GM18873 (cell line): ENCODE results near the gene ERBB4.
A peak's percentile ranks its signal among the peaks of the same experiment; 100 is the strongest.
"Not testable (repeated sequence)": the region's sequence is repeated elsewhere in the genome, so short reads cannot be mapped to it uniquely, and the experiment has no call there.

ENCODE experiments used
- ATAC-seq: cut with Tn5 transposase; IDR thresholded peaks from one replicate; pipeline ENCODE4 v1.9.1; 2021; ENCODE audit warnings: mild to moderate bottlenecking, moderate library complexity, moderate number of reproducible peaks; ENCODE audit not compliant: unreplicated experiment, low FRiP score

ERBB4 gene

DNA sequence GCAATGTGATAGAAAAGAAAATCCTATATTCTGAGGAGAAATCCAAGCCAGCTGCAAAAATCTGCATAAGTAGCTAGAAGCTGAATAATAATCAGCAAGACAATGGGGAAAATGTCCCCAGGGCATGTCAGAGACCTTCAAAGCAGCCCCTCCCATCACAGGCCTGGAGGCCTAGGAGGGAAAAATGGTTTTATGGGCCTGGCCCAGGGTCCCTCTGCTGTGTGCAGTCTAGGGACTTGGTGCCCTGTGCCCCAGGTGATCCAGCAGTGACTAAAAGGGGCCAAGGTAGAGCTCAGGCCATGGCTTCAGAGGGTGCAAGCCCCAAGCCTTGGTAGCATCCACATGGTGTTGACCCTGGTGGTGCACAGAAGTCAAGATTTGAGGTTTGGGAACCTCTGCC lies 432.1 kb downstream of the ERBB4 start:
- ATAC-seq = not testable (repeated sequence)

DNA sequence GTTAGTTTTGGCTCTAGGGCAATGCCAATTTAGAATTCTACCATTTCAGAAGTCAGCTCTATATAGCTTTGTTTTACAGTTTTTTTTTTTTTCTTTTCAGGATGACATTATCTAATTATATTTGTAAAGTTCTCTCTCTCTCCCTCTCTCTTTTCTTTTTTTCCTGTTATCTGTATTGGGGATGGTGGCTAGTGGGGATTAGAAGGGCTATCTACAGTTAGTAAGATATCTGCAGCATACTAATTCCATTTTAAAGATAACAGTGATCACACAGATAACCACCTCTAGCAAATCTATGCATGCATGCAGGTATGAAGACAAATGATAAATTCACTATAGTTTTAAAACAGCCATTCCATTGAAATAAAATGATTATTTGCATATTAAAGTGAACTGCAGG lies 438.9 kb downstream of the ERBB4 start:
- no peak for ATAC-seq

DNA sequence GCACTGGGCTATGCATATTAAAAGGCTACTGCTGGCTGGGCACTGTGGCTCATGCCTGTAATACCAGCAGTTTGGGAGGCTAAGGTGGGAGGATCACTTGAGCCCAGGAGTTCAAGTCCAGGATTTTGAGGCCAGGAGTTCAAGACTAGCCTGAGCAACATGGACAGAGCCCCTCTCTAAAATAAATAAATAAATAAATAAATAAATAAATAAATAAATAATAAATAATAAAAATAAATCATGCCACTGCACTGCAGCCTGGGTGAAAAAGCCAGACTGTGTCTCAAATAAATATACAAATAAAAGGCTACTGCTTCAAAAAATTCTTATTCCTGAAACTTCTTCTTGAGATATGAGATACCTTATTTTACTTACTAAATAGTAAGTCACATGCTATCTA lies 439.6 kb downstream of the ERBB4 start:
- no peak for ATAC-seq

GRCh38 chr2:212097001-212097400 lies 441.6 kb downstream of the ERBB4 start:
- ATAC-seq = no peak

- ATAC-seq = no peak
Measured at GRCh38 chr2:212089873-212090272, 448.7 kb downstream of the ERBB4 start.

- ATAC-seq = no peak
Measured at GRCh38 chr2:212088353-212088752, 450.2 kb downstream of the ERBB4 start.

GRCh38 chr2:212083492-212083891 lies 455.1 kb downstream of the ERBB4 start:
- ATAC-seq = no peak

- ATAC-seq = peak; percentile 48
Measured at GRCh38 chr2:212078103-212078502, 460.5 kb downstream of the ERBB4 start.

DNA sequence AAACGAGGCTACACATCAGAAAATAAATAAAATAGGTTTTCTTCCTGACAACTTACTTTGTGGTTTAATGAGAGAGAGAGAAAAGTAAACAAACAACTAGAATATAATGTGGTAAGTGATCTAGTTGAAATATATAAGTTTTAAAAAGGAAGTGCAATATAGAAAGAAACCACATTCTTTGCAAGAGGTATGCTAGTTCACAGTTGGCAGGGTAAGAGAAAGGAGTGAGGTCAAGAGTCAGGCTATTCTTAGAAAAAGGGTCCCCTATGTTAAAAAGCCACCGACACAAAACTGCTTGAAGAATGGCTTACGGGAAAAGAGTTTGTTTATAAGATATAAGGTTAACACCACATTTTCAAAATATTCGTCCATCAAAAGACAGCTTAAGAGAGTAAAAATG lies 462.1 kb downstream of the ERBB4 start:
- no peak for ATAC-seq

DNA sequence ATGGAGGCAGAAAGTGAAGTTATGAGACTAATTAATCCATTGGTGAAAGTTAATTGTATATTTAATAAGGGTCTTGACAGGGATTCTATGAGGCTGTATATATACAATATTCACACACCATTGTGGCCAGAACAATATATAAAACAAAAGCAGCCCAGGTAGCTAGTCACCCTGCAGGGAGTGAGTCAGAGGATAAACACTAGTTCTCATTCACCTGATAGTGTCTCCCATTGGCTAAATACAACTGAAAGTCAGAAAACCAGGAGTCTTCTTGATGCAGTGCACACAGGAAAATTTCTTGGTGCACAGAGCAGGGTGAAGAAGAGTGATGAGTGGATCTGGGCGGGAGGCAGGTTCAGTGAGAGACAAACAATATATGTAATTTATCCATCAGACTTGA lies 465.2 kb downstream of the ERBB4 start:
- ATAC-seq = no peak

DNA sequence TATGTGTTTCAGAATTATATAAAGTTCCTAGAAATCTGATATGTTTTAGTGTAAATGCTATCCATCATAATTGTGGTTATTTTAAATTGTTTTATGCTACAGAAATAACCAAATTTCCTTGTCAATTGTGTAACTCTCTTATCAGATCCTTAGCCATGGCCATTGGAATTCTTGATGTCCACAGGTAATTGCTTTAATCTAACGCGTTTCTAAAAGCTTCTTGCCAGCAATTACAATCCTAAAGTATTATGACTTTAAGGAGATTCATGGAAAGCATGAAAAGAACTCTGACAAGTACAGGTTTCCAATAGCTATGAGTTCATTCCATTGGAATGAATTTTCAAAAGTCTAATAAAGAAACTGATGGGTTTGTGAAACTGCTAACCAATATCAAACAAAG lies 472.1 kb downstream of the ERBB4 start:
- no peak for ATAC-seq

GRCh38 chr2:212064318-212064717 lies 474.3 kb downstream of the ERBB4 start:
- no peak for ATAC-seq

- ATAC-seq = no peak
Measured at GRCh38 chr2:212052412-212053159, 486.0 kb downstream of the ERBB4 start.

- ATAC-seq = no peak
Measured at GRCh38 chr2:212050871-212051270, 487.7 kb downstream of the ERBB4 start.

- no peak for ATAC-seq
Measured at GRCh38 chr2:212042562-212042961, 496.0 kb downstream of the ERBB4 start.

- no peak for ATAC-seq
Measured at GRCh38 chr2:212037062-212037461, 501.5 kb downstream of the ERBB4 start.

GRCh38 chr2:212034841-212035585 lies 503.6 kb downstream of the ERBB4 start:
- no peak for ATAC-seq

GRCh38 chr2:212033888-212034287 lies 504.7 kb downstream of the ERBB4 start:
- ATAC-seq = no peak

GRCh38 chr2:212032536-212033219 lies 505.9 kb downstream of the ERBB4 start:
- ATAC-seq = no peak

DNA sequence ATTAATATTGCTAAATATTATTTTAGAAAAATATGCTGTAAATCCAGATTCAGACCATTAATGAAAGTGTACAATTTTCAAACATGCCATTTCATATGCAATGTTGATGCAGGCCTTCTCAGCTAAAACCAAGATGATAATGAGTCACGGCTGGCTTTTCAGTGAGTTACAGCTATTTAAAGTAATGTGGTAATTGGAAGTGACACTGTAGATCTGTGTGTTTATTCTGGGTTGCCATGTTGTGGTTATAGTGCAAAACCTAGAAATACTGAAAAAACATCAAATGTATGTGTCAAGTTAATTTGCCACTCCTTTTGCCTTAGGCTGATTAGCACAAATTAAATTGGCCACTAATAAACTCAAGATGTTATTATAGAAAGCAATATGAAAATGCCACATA lies 506.6 kb downstream of the ERBB4 start:
- no peak for ATAC-seq

DNA sequence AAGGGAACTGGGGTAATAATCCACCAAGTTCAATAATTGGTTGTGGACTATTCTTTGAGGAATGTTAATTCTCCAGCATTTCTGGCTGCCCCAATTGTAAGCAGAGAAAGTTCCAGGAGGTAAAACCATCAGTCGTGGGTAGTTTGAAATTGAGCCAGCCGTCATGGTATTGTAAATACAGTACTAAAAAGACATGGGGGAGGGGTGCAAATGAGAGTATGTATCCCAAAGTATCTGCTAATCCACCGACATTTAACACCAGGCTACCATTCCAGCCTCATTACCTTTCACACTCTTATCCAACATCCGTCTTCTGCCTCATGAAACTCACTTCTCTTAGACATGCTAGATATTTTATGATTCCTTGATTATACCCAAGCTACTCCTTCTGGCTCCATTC lies 507.9 kb downstream of the ERBB4 start:
- ATAC-seq = no peak
